OCI-LY7 (cell line): Measurements from ENCODE around the gene TMEM179. TPM values are rescaled to one million over a fixed set of nuclear protein-coding genes. Genes with fewer than 3 reads are reported as not detected.
"Not testable (repeated sequence)": the region's sequence is repeated elsewhere in the genome, so short reads cannot be mapped to it uniquely, and the experiment has no call there.

Experiments
- BruUV-seq: library from RNA; stranded (reverse); fragments of 400-500 nt; replicated peaks from 2 replicates; lab custom pipeline; 2021; lab: Mats Ljungman, UMichigan
- CTCF ChIA-PET: fragments of 300-600 bp; sonication (Branson Sonifier 250); formaldehyde crosslinking; loops from one replicate; lab custom pipeline; 2022; ENCODE audit warnings: antibody characterized with exemption; ENCODE audit not compliant: unreplicated experiment; lab: Charles Lee
- POLR2A ChIA-PET: fragments of 300-600 bp; sonication (Branson Sonifier 250); formaldehyde crosslinking; loops from one replicate; lab custom pipeline; 2022; ENCODE audit warnings: antibody characterized with exemption; lab: Charles Lee
- DNase-seq: peaks from one replicate; pipeline ENCODE4 v3.0.0-alpha.2; 2015; ENCODE audit warnings: low spot score
- H2AFZ ChIP-seq: fragments of 200-600 bp; sonication (generic), shearing (Covaris generic); 2 replicates; pipeline ENCODE4 v1.6.1; 2014; ENCODE audit warnings: mild to moderate bottlenecking, antibody characterized with exemption, low read length, moderate library complexity
- H3K27ac ChIP-seq: fragments of 200-600 bp; sonication (generic); 2 replicates; pipeline ENCODE4 v1.5.1; 2014; ENCODE audit warnings: mixed run types, low read depth, mild to moderate bottlenecking, moderate library complexity, low read length, inconsistent platforms; ENCODE audit not compliant: poor library complexity, severe bottlenecking
- H3K36me3 ChIP-seq: fragments of 200-600 bp; sonication (generic); 2 replicates; pipeline ENCODE4 v1.6.1; 2014; ENCODE audit warnings: mild to moderate bottlenecking, antibody characterized with exemption, low read length, moderate library complexity, mixed read lengths; ENCODE audit not compliant: insufficient read depth
- H3K4me1 ChIP-seq: fragments of 200-600 bp; sonication (generic); 2 replicates; pipeline ENCODE4 v1.5.1; 2014; ENCODE audit warnings: mild to moderate bottlenecking, low read length; ENCODE audit not compliant: insufficient read depth, poor library complexity, severe bottlenecking
- H3K4me2 ChIP-seq: fragments of 200-600 bp; sonication (generic); 2 replicates; pipeline ENCODE4 v1.6.1; 2014; ENCODE audit warnings: mild to moderate bottlenecking, low read length
- H3K4me3 ChIP-seq: fragments of 200-600 bp; sonication (generic); 2 replicates; pipeline ENCODE4 v1.5.1; 2014; ENCODE audit warnings: mild to moderate bottlenecking, low read depth, low read length; ENCODE audit not compliant: poor library complexity, severe bottlenecking
- H3K79me2 ChIP-seq: fragments of 200-600 bp; sonication (generic); 2 replicates; pipeline ENCODE4 v1.6.1; 2016; ENCODE audit warnings: low read depth, mild to moderate bottlenecking, low read length, moderate library complexity, mixed read lengths; ENCODE audit not compliant: insufficient read depth
- H3K9me2 ChIP-seq: fragments of 200-600 bp; sonication (generic); 2 replicates; pipeline ENCODE4 v1.6.1; 2016; ENCODE audit warnings: mild to moderate bottlenecking, low read length, mixed read lengths; ENCODE audit not compliant: insufficient read depth
- H3K9me3 ChIP-seq: fragments of 200-600 bp; sonication (generic); 2 replicates; pipeline ENCODE4 v1.6.1; 2014; ENCODE audit warnings: mild to moderate bottlenecking, mixed run types, low read length, mixed read lengths
- H4K20me1 ChIP-seq: fragments of 200-600 bp; sonication (generic); 2 replicates; pipeline ENCODE4 v1.6.1; 2014; ENCODE audit warnings: mild to moderate bottlenecking, antibody characterized with exemption, low read length, moderate library complexity, mixed read lengths; ENCODE audit not compliant: insufficient read depth
- CTCF ChIP-seq: fragments of 200-600 bp; sonication (generic); conservative IDR thresholded peaks from 2 replicates; pipeline ENCODE4 v1.5.1; 2014; ENCODE audit warnings: mild to moderate bottlenecking, antibody characterized with exemption, low read length, moderate library complexity, mixed read lengths
- EZH2phosphoT487 ChIP-seq: fragments of 200-600 bp; sonication (generic); IDR thresholded peaks from 2 replicates; pipeline ENCODE4 v1.6.1; 2018; ENCODE audit warnings: low read depth, borderline replicate concordance, mild to moderate bottlenecking, mixed run types, antibody characterized with exemption, low read length, moderate library complexity, mixed read lengths
- intact Hi-C: fragments of 100-400 bp; cut with micrococcal nuclease; formaldehyde crosslinking; loops from one replicate; pipeline ENCODE4 v1.10.0; 2022; ENCODE audit not compliant: unreplicated experiment
- total RNA-seq, 2 experiments: library from RNA; depleted of rRNA in 1 of 2; stranded (reverse); fragments of >200 nt in 1 of 2; shearing (Covaris generic) in 1 of 2; gene quantifications; 2 replicates each; pipeline ENCODE4 v1.2.3, GENCODE V29; 2014 to 2022

Gene TMEM179
- total RNA-seq, 2 experiments from 2014 or later = not detected

GRCh38 chr14:104581521-104581920 lies 23.1 kb downstream of the TMEM179 start:
- Histone ChIP-seq H2AFZ (no peak overlapping the region), H3K9me3 (no peaks in the 10 kb centered on the region), H3K4me1 (no peaks in the 10 kb centered on the region), H3K4me2 (no peak overlapping the region), H3K9me2 (no peaks in the 10 kb centered on the region), H3K79me2 (no peaks in the 10 kb centered on the region), H3K36me3 (no peaks in the 10 kb centered on the region), H4K20me1 (no peaks in the 10 kb centered on the region), H3K27ac (no peak overlapping the region), H3K4me3 (no peak overlapping the region)
- CTCF ChIA-PET = interaction anchor here (0.6 kb wide), 1 partner anchor 483 kb away, joined by 3 read pairs; no protein-coding TSS in a partner anchor
- POLR2A ChIA-PET = no interaction called here
- no peak for DNase-seq
- intact Hi-C loops = no loop called here
- no TSS peak for BruUV-seq
- TF ChIP-seq EZH2phosphoT487 (no peak), CTCF (no peak)

DNA sequence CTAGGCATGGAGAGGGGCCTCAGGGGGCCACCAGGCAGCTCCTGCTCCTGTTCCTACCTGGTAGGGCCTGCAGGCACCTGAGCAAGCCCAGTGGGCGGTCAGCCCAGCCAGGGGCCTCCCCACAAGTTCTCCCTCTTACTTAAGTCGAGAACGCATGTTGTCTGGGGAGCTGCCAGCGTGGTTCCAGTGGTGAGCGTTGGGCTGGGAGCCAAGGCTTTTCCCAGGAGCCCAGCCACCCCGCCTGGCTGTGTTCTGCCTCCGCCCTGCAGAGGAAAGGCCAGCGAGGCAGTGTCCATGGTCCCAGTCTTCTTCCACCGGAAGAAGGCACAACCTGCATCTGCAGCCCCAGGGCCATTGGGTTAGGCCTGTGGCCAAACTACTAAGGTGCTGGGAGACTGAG lies 23.6 kb downstream of the TMEM179 start:
- no peak for DNase-seq
- no peaks in the 10 kb centered on the region for H3K9me2 ChIP-seq
- H3K4me2 ChIP-seq = no peak overlapping the region
- H3K4me1 ChIP-seq = no peaks in the 10 kb centered on the region
- no TSS peak for BruUV-seq
- H3K79me2 ChIP-seq = no peaks in the 10 kb centered on the region
- ChIA-PET POLR2A (no interaction called here), CTCF (no interaction called here)
- H3K27ac ChIP-seq = no peak overlapping the region
- no peak overlapping the region for H2AFZ ChIP-seq
- TF ChIP-seq EZH2phosphoT487 (no peak), CTCF (no peak)
- intact Hi-C loops = no loop called here
- no peak overlapping the region for H3K4me3 ChIP-seq
- no peaks in the 10 kb centered on the region for H4K20me1 ChIP-seq
- H3K9me3 ChIP-seq = no peaks in the 10 kb centered on the region
- no peaks in the 10 kb centered on the region for H3K36me3 ChIP-seq

GRCh38 chr14:104579939-104580338 lies 24.6 kb downstream of the TMEM179 start:
- H3K9me2 ChIP-seq, DNase-seq, POLR2A ChIA-PET, H3K27ac ChIP-seq, BruUV-seq, H3K4me3 ChIP-seq, H3K79me2 ChIP-seq, intact Hi-C loops, H3K4me2 ChIP-seq, H4K20me1 ChIP-seq, CTCF ChIA-PET, H3K9me3 ChIP-seq, H3K36me3 ChIP-seq, H3K4me1 ChIP-seq, H2AFZ ChIP-seq: not testable (repeated sequence)
